ENCODE data around the gene FHIT. TPM values are rescaled to one million over a fixed set of nuclear protein-coding genes. Genes with fewer than 3 reads are reported as not detected.

The FHIT gene
- total RNA-seq, 2 experiments from 2014 or later, result 7.6 to 7.9 TPM

- no peak overlapping the region for H3K4me3 Mint-ChIP-seq
- CTCF ChIA-PET, result interaction anchor here (0.8 to 4.2 kb wide), 2 partner anchors 11 to 17 kb away, joined by 3 to 17 read pairs; no protein-coding TSS in a partner anchor
- ATAC-seq, result peak; percentile 94
- H3K27me3 Mint-ChIP-seq, result no peaks in the 10 kb centered on the region
- no peaks in the 10 kb centered on the region for H3K36me3 Mint-ChIP-seq (ENCODE audit: low read depth)
- TF ChIP-seq, protein P1, sequence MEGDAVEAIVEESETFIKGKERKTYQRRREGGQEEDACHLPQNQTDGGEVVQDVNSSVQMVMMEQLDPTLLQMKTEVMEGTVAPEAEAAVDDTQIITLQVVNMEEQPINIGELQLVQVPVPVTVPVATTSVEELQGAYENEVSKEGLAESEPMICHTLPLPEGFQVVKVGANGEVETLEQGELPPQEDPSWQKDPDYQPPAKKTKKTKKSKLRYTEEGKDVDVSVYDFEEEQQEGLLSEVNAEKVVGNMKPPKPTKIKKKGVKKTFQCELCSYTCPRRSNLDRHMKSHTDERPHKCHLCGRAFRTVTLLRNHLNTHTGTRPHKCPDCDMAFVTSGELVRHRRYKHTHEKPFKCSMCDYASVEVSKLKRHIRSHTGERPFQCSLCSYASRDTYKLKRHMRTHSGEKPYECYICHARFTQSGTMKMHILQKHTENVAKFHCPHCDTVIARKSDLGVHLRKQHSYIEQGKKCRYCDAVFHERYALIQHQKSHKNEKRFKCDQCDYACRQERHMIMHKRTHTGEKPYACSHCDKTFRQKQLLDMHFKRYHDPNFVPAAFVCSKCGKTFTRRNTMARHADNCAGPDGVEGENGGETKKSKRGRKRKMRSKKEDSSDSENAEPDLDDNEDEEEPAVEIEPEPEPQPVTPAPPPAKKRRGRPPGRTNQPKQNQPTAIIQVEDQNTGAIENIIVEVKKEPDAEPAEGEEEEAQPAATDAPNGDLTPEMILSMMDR (IDR thresholded peaks at IDR 0.05), result no peak
- POLR2A ChIA-PET, result no interaction called here
- intact Hi-C loops (cut with micrococcal nuclease), result no loop called here
- H3K27ac Mint-ChIP-seq, result peak overlapping the region; percentile 52
- peaks cover 20% of the 10 kb centered on the region for H3K4me1 Mint-ChIP-seq (ENCODE audit: low read depth)
- DNase-seq, result peak; percentile 60
- no peaks in the 10 kb centered on the region for H3K9me3 Mint-ChIP-seq
These were observed 1411.3 kb downstream of the FHIT start for GRCh38 chr3:59839810-59840515.

- H3K36me3 Mint-ChIP-seq (ENCODE audit: low read depth), result no peaks in the 10 kb centered on the region
- peaks cover 20% of the 10 kb centered on the region for H3K4me1 Mint-ChIP-seq (ENCODE audit: low read depth)
- ATAC-seq, result no peak
- TF ChIP-seq, protein P1 (IDR thresholded peaks at IDR 0.05), result no peak
- H3K27me3 Mint-ChIP-seq, result no peaks in the 10 kb centered on the region
- peak overlapping the region; percentile 52 for H3K27ac Mint-ChIP-seq
- no peak overlapping the region for H3K4me3 Mint-ChIP-seq
- ChIA-PET POLR2A (no interaction called here), CTCF (interaction anchor here (1.1 to 4.2 kb wide), 2 partner anchors 9 to 18 kb away, joined by 3 to 17 read pairs; no protein-coding TSS in a partner anchor)
- peaks cover under 1% of the 10 kb centered on the region for H3K9me3 Mint-ChIP-seq
- intact Hi-C loops (cut with micrococcal nuclease), result no loop called here
- no peak for DNase-seq
These were observed 1412.0 kb downstream of the FHIT start for GRCh38 chr3:59839283-59839682.

DNA sequence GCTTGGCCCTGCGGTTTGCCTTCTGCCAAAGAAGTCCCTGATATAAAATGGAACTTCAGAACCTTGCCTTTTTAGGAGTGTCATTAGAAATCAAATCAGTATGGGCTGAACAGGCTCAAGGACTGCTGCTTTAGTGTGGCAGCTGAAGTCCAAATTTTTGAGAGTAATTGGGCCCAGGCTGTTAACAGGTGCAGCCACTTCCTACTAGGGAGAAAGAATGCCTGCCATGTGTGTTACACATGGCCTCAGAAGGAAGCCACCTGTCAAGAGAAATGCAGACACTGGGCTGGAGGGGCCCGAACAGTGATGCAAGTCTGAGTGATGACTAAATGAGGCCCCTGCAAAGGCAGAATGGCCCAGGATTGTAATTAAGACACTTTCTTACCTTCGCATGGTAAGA is 1414.7 kb downstream of the FHIT start:
- H3K27ac Mint-ChIP-seq, result no peak overlapping the region
- no peak overlapping the region for H3K4me3 Mint-ChIP-seq
- no peaks in the 10 kb centered on the region for H3K27me3 Mint-ChIP-seq
- peaks cover 20% of the 10 kb centered on the region for H3K4me1 Mint-ChIP-seq (ENCODE audit: low read depth)
- ChIA-PET POLR2A (no interaction called here), CTCF (no interaction called here)
- ATAC-seq (no peak), DNase-seq (no peak)
- no peaks in the 10 kb centered on the region for H3K36me3 Mint-ChIP-seq (ENCODE audit: low read depth)
- intact Hi-C loops (cut with micrococcal nuclease), result no loop called here
- H3K9me3 Mint-ChIP-seq, result peaks cover 3% of the 10 kb centered on the region
- TF ChIP-seq, protein P1 (IDR thresholded peaks at IDR 0.05), result no peak

DNA sequence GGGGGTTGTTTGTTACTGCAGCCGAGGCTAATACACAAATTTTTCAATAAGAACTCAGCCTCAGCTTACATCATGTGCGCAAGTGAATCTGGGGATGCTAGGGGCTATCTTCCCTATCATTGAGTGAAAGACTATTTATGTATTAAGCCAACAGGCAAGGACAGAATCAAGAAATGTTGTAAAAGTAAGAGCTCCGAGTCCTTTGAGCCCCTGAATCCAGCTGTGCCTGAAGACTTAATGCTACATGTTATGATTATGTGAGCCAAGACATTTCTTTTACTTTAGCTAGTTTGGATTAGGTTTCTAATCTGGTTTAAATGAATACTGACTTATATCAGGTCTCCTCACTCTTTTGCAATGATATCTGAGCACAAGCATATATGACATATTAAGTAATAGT is 1418.5 kb downstream of the FHIT start:
- Mint-ChIP-seq H3K9me3 (peaks cover 3% of the 10 kb centered on the region), H3K36me3 (ENCODE audit: low read depth) (no peaks in the 10 kb centered on the region), H3K27ac (no peak overlapping the region), H3K4me1 (ENCODE audit: low read depth) (no peaks in the 10 kb centered on the region), H3K27me3 (no peaks in the 10 kb centered on the region), H3K4me3 (no peak overlapping the region)
- ATAC-seq, result no peak
- TF ChIP-seq, protein P1 (IDR thresholded peaks at IDR 0.05), result no peak
- POLR2A ChIA-PET, result no interaction called here
- intact Hi-C loops (cut with micrococcal nuclease), result no loop called here
- DNase-seq, result no peak
- CTCF ChIA-PET, result no interaction called here

DNA sequence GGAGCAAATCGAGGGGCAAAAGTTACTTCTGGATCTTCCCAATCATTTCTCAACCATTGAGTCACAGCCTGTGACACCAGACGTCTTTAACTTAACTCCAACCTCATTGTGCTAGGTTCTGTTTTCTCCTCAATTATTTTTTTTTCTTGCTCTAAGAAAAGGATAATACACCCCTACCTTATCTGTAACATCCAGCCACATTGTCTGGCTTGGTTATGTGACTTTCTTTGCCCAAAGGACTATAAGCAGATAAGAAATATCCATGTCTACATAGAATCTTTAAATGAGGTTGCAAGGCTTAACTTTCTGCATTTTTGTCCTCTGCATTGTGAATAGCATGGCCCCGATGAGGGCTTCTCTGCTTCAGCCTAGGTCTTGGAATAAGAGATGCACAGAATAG is 1419.0 kb downstream of the FHIT start:
- no peak overlapping the region for H3K4me3 Mint-ChIP-seq
- TF ChIP-seq, protein P1 (IDR thresholded peaks at IDR 0.05), result no peak
- ChIA-PET POLR2A (no interaction called here), CTCF (no interaction called here)
- no peaks in the 10 kb centered on the region for H3K4me1 Mint-ChIP-seq (ENCODE audit: low read depth)
- H3K27me3 Mint-ChIP-seq, result no peaks in the 10 kb centered on the region
- ATAC-seq, result no peak
- no peak for DNase-seq
- peaks cover 3% of the 10 kb centered on the region for H3K9me3 Mint-ChIP-seq
- intact Hi-C loops (cut with micrococcal nuclease), result no loop called here
- H3K27ac Mint-ChIP-seq, result no peak overlapping the region
- H3K36me3 Mint-ChIP-seq (ENCODE audit: low read depth), result no peaks in the 10 kb centered on the region

Measured in activated CD8-positive, alpha-beta T cell treated with anti-CD3 and anti-CD28 coated beads for 36 hours (primary cell).